GM21528 (cell line): ENCODE results near the gene SPO11.

Source experiments
- ATAC-seq: cut with Tn5 transposase; IDR thresholded peaks from one replicate; pipeline ENCODE4 v1.9.1; 2021; ENCODE audit warnings: mild to moderate bottlenecking, moderate library complexity; ENCODE audit not compliant: unreplicated experiment, low FRiP score

Gene SPO11

GRCh38 chr20:57309544-57310115, 20.0 kb upstream of the SPO11 start:
- ATAC-seq: no peak

GRCh38 chr20:57310821-57311514, 18.6 kb upstream of the SPO11 start:
- no peak for ATAC-seq

- no peak for ATAC-seq
Observed at GRCh38 chr20:57312138-57312537, 17.5 kb upstream of the SPO11 start.

- no peak for ATAC-seq
Observed at GRCh38 chr20:57313230-57313629, 16.4 kb upstream of the SPO11 start.

- ATAC-seq: no peak
Observed at GRCh38 chr20:57313951-57314350, 15.7 kb upstream of the SPO11 start.

GRCh38 chr20:57315083-57315975, 14.3 kb upstream of the SPO11 start:
- no peak for ATAC-seq

- no peak for ATAC-seq
Observed at GRCh38 chr20:57315976-57316480, 13.6 kb upstream of the SPO11 start.

GRCh38 chr20:57316795-57317201, 12.8 kb upstream of the SPO11 start:
- no peak for ATAC-seq

- no peak for ATAC-seq
Observed at GRCh38 chr20:57317316-57317788, 12.3 kb upstream of the SPO11 start.

GRCh38 chr20:57317789-57318371, 11.7 kb upstream of the SPO11 start:
- ATAC-seq: no peak

- no peak for ATAC-seq
Observed at GRCh38 chr20:57319584-57319983, 10.0 kb upstream of the SPO11 start.

GRCh38 chr20:57320358-57320757, 9.2 kb upstream of the SPO11 start:
- ATAC-seq: no peak

- no peak for ATAC-seq
Observed at GRCh38 chr20:57321142-57321541, 8.5 kb upstream of the SPO11 start.

GRCh38 chr20:57322476-57322875, 7.1 kb upstream of the SPO11 start:
- ATAC-seq: no peak

GRCh38 chr20:57323034-57323433, 6.6 kb upstream of the SPO11 start:
- ATAC-seq: no peak

GRCh38 chr20:57325632-57326356, 3.8 kb upstream of the SPO11 start:
- ATAC-seq: no peak

- no peak for ATAC-seq
Observed at GRCh38 chr20:57326667-57327455, 2.7 kb upstream of the SPO11 start.

GRCh38 chr20:57327820-57328219, 1.8 kb upstream of the SPO11 start:
- no peak for ATAC-seq

GRCh38 chr20:57330998-57331397, 1.4 kb downstream of the SPO11 start:
- no peak for ATAC-seq
